HepG2 (cell line): ENCODE measurements around the gene FAM20C. TPM values are rescaled to one million over a fixed set of nuclear protein-coding genes. Genes with fewer than 3 reads are reported as not detected.

ENCODE experiments used
- HDAC1 ChIP-seq: sonication (generic); formaldehyde crosslinking; IDR thresholded peaks from 2 replicates; pipeline ENCODE4 v1.5.1; 2020; ENCODE audit warnings: mild to moderate bottlenecking, missing genetic modification reagents
- MIER3 ChIP-seq: IDR thresholded peaks from 2 replicates; pipeline ENCODE4 v1.6.1; 2016; ENCODE audit warnings: missing compliant biosample characterization, borderline replicate concordance
- NONO ChIP-seq, 2 experiments: fragments of 450-650 bp in 1 of 2; sonication (generic) in 1 of 2; formaldehyde crosslinking in 1 of 2; IDR thresholded peaks in 1 of 2; conservative IDR thresholded peaks in 1 of 2; 2 replicates each; pipeline versions ENCODE4 v1.6.1 to v1.8.0; 2017 to 2022; ENCODE audit warnings: mild to moderate bottlenecking in 1 of 2, missing genetic modification reagents in 1 of 2, moderate library complexity in 1 of 2
- PITX1 ChIP-seq: sonication (generic); formaldehyde crosslinking; IDR thresholded peaks from 2 replicates; pipeline ENCODE4 v1.5.1; 2020; ENCODE audit warnings: mild to moderate bottlenecking, missing genetic modification reagents
- TBX2 ChIP-seq: sonication (generic); formaldehyde crosslinking; IDR thresholded peaks from 2 replicates; pipeline ENCODE4 v1.5.0; 2020; ENCODE audit warnings: missing genetic modification reagents, mild to moderate bottlenecking, borderline replicate concordance
- ZNF557 ChIP-seq: sonication (generic); formaldehyde crosslinking; IDR thresholded peaks from 2 replicates; pipeline ENCODE4 v1.4.0; 2020; ENCODE audit warnings: missing genetic modification reagents
- ZNF777 ChIP-seq: sonication (generic); formaldehyde crosslinking; IDR thresholded peaks from 2 replicates; pipeline ENCODE4 v1.4.0; 2020; ENCODE audit warnings: missing genetic modification reagents
- polyA plus RNA-seq, 8 experiments: library from polyadenylated mRNA; depleted of rRNA in 3 of 8; stranded (reverse) in 7 of 8; unstranded in 1 of 8; fragments of >200 nt; fragmentation: Illumina TruSeq in 4 of 8; extraction: Trizol in 4 of 8; gene quantifications; 2 replicates each; pipeline versions ENCODE4 v1.2.1 to v1.2.3, GENCODE V29; 2011 to 2016; ENCODE audit warnings: low read depth in 4 of 8, missing spikeins in 1 of 8, mixed read lengths in 1 of 8; ENCODE audit not compliant: insufficient read depth in 1 of 8
- total RNA-seq, 5 experiments: library from RNA; depleted of rRNA; stranded (reverse); fragments of >200 nt; fragmentation: Illumina TruSeq; extraction: Trizol; gene quantifications; 2 replicates each; pipeline ENCODE4 v1.2.3, GENCODE V29; 2016; ENCODE audit warnings: low read depth in 1 of 5
- TF ChIP-seq, protein P1 (sequence below): sonication (generic); formaldehyde crosslinking; IDR thresholded peaks from 2 replicates; pipeline ENCODE4 v1.5.1; 2020; ENCODE audit warnings: missing genetic modification reagents, mild to moderate bottlenecking, borderline replicate concordance
- TF ChIP-seq, protein P2 (sequence below): sonication (generic); formaldehyde crosslinking; IDR thresholded peaks from 2 replicates; pipeline ENCODE4 v1.5.0; 2020; ENCODE audit warnings: mild to moderate bottlenecking, missing genetic modification reagents, borderline replicate concordance
- TF ChIP-seq, protein P3 (sequence below): sonication (generic); formaldehyde crosslinking; IDR thresholded peaks from 2 replicates; pipeline ENCODE4 v1.4.0; 2020; ENCODE audit warnings: missing genetic modification reagents, borderline replicate concordance

FAM20C gene
- total and polyA plus RNA-seq, 2 of the 13 experiments (the other 11 are each of a cell fraction or from before 2014, with no cell fraction given) = 11.9 to 19.9 TPM

DNA sequence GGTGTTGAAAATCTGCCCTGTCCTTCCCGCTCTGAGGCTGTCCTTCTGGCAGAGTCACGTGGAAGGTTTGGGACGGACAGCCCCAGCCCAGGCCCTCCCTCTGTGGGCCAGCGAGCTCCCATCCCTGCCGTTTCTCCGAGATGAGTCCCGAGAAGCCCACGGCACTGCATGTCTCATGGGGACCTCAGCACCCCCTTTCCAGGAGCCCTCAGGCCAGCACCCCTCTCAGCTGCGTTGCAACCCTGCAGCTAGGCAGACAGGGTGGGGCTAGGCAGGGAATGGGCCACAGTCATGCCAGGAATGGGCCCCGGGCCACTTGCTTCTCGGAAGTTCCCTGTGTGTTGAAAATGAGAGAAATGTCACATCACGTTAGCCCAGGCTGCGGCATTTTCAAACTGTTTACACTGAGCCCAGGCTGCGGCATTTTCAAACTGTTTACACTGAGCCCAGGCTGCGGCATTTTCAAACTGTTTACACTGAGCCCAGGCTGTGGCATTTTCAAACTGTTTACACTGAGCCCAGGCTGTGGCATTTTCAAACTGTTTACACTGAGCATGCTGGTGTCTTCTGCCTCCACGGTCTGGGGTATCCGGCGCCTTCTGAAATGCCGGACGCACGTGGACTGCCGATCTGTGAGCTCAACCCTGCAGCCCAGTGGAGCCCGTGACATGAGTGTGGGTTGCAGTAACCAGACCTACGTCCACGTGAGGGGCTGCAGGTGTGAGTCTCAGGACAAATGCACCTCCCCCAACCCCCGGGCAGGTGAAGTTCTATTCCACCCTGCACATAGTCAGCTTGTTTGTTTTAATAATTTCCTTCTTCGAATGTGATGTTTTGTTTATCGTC, 42.6 kb downstream of the FAM20C start (continued):
- TF ChIP-seq MIER3 (CRISPR knock-in tag) = peak; percentile 91
- TF ChIP-seq ZNF777 (CRISPR knock-in tag) = no peak
- no peak for TF ChIP-seq NONO (IDR thresholded peaks at IDR 0.05)
- peak; percentile 84 for TF ChIP-seq NONO (CRISPR knock-in tag; conservative IDR thresholded peaks at IDR 0.05)
- peak; percentile 74 for TF ChIP-seq PITX1 (CRISPR knock-in tag)
- TF ChIP-seq, protein P1, sequence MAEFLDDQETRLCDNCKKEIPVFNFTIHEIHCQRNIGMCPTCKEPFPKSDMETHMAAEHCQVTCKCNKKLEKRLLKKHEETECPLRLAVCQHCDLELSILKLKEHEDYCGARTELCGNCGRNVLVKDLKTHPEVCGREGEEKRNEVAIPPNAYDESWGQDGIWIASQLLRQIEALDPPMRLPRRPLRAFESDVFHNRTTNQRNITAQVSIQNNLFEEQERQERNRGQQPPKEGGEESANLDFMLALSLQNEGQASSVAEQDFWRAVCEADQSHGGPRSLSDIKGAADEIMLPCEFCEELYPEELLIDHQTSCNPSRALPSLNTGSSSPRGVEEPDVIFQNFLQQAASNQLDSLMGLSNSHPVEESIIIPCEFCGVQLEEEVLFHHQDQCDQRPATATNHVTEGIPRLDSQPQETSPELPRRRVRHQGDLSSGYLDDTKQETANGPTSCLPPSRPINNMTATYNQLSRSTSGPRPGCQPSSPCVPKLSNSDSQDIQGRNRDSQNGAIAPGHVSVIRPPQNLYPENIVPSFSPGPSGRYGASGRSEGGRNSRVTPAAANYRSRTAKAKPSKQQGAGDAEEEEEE (CRISPR knock-in tag) = no peak
- TF ChIP-seq, protein P2, sequence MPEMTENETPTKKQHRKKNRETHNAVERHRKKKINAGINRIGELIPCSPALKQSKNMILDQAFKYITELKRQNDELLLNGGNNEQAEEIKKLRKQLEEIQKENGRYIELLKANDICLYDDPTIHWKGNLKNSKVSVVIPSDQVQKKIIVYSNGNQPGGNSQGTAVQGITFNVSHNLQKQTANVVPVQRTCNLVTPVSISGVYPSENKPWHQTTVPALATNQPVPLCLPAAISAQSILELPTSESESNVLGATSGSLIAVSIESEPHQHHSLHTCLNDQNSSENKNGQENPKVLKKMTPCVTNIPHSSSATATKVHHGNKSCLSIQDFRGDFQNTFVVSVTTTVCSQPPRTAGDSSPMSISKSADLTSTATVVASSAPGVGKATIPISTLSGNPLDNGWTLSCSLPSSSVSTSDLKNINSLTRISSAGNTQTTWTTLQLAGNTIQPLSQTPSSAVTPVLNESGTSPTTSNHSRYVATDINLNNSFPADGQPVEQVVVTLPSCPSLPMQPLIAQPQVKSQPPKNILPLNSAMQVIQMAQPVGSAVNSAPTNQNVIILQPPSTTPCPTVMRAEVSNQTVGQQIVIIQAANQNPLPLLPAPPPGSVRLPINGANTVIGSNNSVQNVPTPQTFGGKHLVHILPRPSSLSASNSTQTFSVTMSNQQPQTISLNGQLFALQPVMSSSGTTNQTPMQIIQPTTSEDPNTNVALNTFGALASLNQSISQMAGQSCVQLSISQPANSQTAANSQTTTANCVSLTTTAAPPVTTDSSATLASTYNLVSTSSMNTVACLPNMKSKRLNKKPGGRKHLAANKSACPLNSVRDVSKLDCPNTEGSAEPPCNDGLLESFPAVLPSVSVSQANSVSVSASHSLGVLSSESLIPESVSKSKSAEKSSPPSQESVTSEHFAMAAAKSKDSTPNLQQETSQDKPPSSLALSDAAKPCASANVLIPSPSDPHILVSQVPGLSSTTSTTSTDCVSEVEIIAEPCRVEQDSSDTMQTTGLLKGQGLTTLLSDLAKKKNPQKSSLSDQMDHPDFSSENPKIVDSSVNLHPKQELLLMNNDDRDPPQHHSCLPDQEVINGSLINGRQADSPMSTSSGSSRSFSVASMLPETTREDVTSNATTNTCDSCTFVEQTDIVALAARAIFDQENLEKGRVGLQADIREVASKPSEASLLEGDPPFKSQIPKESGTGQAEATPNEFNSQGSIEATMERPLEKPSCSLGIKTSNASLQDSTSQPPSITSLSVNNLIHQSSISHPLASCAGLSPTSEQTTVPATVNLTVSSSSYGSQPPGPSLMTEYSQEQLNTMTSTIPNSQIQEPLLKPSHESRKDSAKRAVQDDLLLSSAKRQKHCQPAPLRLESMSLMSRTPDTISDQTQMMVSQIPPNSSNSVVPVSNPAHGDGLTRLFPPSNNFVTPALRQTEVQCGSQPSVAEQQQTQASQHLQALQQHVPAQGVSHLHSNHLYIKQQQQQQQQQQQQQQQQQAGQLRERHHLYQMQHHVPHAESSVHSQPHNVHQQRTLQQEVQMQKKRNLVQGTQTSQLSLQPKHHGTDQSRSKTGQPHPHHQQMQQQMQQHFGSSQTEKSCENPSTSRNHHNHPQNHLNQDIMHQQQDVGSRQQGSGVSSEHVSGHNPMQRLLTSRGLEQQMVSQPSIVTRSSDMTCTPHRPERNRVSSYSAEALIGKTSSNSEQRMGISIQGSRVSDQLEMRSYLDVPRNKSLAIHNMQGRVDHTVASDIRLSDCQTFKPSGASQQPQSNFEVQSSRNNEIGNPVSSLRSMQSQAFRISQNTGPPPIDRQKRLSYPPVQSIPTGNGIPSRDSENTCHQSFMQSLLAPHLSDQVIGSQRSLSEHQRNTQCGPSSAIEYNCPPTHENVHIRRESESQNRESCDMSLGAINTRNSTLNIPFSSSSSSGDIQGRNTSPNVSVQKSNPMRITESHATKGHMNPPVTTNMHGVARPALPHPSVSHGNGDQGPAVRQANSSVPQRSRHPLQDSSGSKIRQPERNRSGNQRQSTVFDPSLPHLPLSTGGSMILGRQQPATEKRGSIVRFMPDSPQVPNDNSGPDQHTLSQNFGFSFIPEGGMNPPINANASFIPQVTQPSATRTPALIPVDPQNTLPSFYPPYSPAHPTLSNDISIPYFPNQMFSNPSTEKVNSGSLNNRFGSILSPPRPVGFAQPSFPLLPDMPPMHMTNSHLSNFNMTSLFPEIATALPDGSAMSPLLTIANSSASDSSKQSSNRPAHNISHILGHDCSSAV = 0 out of 2 replicates have a peak, but pooled peaks have one; percentile 63
- TF ChIP-seq, protein P3, sequence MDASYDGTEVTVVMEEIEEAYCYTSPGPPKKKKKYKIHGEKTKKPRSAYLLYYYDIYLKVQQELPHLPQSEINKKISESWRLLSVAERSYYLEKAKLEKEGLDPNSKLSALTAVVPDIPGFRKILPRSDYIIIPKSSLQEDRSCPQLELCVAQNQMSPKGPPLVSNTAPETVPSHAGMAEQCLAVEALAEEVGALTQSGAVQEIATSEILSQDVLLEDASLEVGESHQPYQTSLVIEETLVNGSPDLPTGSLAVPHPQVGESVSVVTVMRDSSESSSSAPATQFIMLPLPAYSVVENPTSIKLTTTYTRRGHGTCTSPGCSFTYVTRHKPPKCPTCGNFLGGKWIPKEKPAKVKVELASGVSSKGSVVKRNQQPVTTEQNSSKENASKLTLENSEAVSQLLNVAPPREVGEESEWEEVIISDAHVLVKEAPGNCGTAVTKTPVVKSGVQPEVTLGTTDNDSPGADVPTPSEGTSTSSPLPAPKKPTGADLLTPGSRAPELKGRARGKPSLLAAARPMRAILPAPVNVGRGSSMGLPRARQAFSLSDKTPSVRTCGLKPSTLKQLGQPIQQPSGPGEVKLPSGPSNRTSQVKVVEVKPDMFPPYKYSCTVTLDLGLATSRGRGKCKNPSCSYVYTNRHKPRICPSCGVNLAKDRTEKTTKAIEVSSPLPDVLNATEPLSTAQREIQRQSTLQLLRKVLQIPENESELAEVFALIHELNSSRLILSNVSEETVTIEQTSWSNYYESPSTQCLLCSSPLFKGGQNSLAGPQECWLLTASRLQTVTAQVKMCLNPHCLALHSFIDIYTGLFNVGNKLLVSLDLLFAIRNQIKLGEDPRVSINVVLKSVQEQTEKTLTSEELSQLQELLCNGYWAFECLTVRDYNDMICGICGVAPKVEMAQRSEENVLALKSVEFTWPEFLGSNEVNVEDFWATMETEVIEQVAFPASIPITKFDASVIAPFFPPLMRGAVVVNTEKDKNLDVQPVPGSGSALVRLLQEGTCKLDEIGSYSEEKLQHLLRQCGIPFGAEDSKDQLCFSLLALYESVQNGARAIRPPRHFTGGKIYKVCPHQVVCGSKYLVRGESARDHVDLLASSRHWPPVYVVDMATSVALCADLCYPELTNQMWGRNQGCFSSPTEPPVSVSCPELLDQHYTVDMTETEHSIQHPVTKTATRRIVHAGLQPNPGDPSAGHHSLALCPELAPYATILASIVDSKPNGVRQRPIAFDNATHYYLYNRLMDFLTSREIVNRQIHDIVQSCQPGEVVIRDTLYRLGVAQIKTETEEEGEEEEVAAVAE (CRISPR knock-in tag) = peak; percentile 26; the same call in 1 of the 2 replicates
- peak; percentile 93 for TF ChIP-seq HDAC1 (CRISPR knock-in tag)
- no peak for TF ChIP-seq ZNF557
- peak; percentile 97 for TF ChIP-seq TBX2 (CRISPR knock-in tag)
